Suprapubic skin (tissue), 4 donors: ENCODE results near the gene KRT27.

ENCODE experiments used
- EP300 ChIP-seq: sonication (generic); formaldehyde crosslinking; IDR thresholded peaks from one replicate; pipeline ENCODE4 v1.6.1; 2017; ENCODE audit warnings: antibody characterized with exemption
- POLR2A ChIP-seq, 2 donors: fragments of 450-650 bp; IDR thresholded peaks; one replicate each; pipeline ENCODE4 v1.6.1; 2017; ENCODE audit warnings: antibody characterized with exemption in 2 of 2, mild to moderate bottlenecking in 2 of 2, moderate library complexity in 2 of 2
- POLR2AphosphoS5 ChIP-seq, 3 donors: sonication (generic); formaldehyde crosslinking; IDR thresholded peaks; one replicate each; pipeline ENCODE4 v1.6.1; 2017; ENCODE audit warnings: antibody characterized with exemption in 3 of 3
- TF ChIP-seq, protein P1 (sequence below), 2 donors: fragments of 200-600 bp in 1 of 2; fragments of 450-650 bp in 1 of 2; sonication (generic) in 1 of 2; IDR thresholded peaks; one replicate each; pipeline ENCODE4 v1.5.1; 2016 to 2019; ENCODE audit warnings: antibody characterized with exemption in 2 of 2, mild to moderate bottlenecking in 1 of 2, moderate library complexity in 1 of 2

DNA sequence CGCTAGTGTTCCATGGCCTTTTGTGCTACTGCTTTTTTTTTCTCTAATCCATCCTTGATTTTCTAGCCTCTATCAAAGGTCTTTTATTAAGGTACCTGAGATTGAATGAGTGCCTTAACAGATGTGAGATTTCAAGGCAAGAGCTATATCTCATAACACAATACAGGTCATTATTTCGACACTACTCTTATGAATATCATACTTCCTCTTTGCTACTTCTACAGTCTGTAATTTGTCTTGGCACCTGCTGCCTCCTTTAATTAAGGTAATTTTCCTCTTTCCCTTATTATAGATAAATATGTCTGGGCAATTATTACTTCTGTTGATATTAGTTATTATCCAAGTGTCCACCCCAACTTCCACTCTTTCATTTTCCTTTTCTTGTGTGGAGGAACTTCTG, 12.1 kb upstream of the KRT27 start:
- TF ChIP-seq EP300 (no peak), POLR2A (IDR thresholded peaks at IDR 0.05) (no peak), POLR2AphosphoS5 (IDR thresholded peaks at IDR 0.05) (no peak)
- TF ChIP-seq, protein P1, sequence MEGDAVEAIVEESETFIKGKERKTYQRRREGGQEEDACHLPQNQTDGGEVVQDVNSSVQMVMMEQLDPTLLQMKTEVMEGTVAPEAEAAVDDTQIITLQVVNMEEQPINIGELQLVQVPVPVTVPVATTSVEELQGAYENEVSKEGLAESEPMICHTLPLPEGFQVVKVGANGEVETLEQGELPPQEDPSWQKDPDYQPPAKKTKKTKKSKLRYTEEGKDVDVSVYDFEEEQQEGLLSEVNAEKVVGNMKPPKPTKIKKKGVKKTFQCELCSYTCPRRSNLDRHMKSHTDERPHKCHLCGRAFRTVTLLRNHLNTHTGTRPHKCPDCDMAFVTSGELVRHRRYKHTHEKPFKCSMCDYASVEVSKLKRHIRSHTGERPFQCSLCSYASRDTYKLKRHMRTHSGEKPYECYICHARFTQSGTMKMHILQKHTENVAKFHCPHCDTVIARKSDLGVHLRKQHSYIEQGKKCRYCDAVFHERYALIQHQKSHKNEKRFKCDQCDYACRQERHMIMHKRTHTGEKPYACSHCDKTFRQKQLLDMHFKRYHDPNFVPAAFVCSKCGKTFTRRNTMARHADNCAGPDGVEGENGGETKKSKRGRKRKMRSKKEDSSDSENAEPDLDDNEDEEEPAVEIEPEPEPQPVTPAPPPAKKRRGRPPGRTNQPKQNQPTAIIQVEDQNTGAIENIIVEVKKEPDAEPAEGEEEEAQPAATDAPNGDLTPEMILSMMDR (IDR thresholded peaks at IDR 0.05): no peak
